ENCODE measurements around the gene RALGAPA2. TPM values are rescaled to one million over a fixed set of nuclear protein-coding genes. Genes with fewer than 3 reads are reported as not detected.

The RALGAPA2 gene
- total RNA-seq, 1 donor, result 10.8 TPM

- DNase-seq (ENCODE audit: low read depth), result peak; percentile 27
- no peak overlapping the region for H3K4me3 ChIP-seq (ENCODE audit: low read depth, low read length)
- TF ChIP-seq CTCF (IDR thresholded peaks at IDR 0.05; ENCODE audit: insufficient read depth, low read length), result peak; percentile 23
Observed at GRCh38 chr20:20664795-20665589, 47.5 kb downstream of the RALGAPA2 start.

GRCh38 chr20:20663841-20664240, 48.6 kb downstream of the RALGAPA2 start:
- DNase-seq (ENCODE audit: low read depth), result no peak
- no peak overlapping the region for H3K4me3 ChIP-seq (ENCODE audit: low read depth, low read length)
- no peak for TF ChIP-seq CTCF (IDR thresholded peaks at IDR 0.05; ENCODE audit: insufficient read depth, low read length)

- no peak overlapping the region for H3K4me3 ChIP-seq (ENCODE audit: low read depth, low read length)
- TF ChIP-seq CTCF (IDR thresholded peaks at IDR 0.05; ENCODE audit: insufficient read depth, low read length), result no peak
- no peak for DNase-seq (ENCODE audit: low read depth)
Observed at GRCh38 chr20:20658871-20659431, 53.5 kb downstream of the RALGAPA2 start.

- no peak for DNase-seq (ENCODE audit: low read depth)
- no peak overlapping the region for H3K4me3 ChIP-seq (ENCODE audit: low read depth, low read length)
- TF ChIP-seq CTCF (IDR thresholded peaks at IDR 0.05; ENCODE audit: insufficient read depth, low read length), result no peak
Observed at GRCh38 chr20:20658123-20658522, 54.3 kb downstream of the RALGAPA2 start.

- no peak for TF ChIP-seq CTCF (IDR thresholded peaks at IDR 0.05; ENCODE audit: insufficient read depth, low read length)
- no peak for DNase-seq (ENCODE audit: low read depth)
- no peak overlapping the region for H3K4me3 ChIP-seq (ENCODE audit: low read depth, low read length)
Observed at GRCh38 chr20:20657092-20657491, 55.4 kb downstream of the RALGAPA2 start.

GRCh38 chr20:20655883-20656282, 56.6 kb downstream of the RALGAPA2 start:
- no peak for TF ChIP-seq CTCF (IDR thresholded peaks at IDR 0.05; ENCODE audit: insufficient read depth, low read length)
- no peak overlapping the region for H3K4me3 ChIP-seq (ENCODE audit: low read depth, low read length)
- no peak for DNase-seq (ENCODE audit: low read depth)

Measured in fibroblast of the aortic adventitia (primary cell).